Measurements from ENCODE around the gene IRX5.

DNA sequence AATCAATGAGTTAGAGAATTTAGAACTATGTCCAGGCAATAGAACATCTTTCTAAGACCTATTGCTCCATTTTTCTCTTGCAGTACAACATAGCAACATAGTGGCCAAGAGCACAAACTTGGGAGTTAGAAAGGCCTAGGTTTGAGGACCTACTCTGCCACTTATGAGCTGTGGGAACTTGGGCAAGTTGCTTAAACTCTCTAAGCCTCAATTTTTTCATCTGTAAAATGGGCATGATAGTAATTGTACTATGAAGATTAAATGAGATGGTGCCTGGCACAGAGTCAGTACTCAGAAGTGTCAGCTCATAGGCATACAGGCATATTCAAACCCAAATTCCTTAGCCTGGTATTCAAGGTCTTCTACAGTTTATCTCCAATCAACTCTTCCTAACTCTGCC, 25.1 kb downstream of the IRX5 start:
- TF ChIP-seq, protein P1, sequence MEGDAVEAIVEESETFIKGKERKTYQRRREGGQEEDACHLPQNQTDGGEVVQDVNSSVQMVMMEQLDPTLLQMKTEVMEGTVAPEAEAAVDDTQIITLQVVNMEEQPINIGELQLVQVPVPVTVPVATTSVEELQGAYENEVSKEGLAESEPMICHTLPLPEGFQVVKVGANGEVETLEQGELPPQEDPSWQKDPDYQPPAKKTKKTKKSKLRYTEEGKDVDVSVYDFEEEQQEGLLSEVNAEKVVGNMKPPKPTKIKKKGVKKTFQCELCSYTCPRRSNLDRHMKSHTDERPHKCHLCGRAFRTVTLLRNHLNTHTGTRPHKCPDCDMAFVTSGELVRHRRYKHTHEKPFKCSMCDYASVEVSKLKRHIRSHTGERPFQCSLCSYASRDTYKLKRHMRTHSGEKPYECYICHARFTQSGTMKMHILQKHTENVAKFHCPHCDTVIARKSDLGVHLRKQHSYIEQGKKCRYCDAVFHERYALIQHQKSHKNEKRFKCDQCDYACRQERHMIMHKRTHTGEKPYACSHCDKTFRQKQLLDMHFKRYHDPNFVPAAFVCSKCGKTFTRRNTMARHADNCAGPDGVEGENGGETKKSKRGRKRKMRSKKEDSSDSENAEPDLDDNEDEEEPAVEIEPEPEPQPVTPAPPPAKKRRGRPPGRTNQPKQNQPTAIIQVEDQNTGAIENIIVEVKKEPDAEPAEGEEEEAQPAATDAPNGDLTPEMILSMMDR (IDR thresholded peaks at IDR 0.05 in 4 of 5, conservative IDR thresholded peaks at IDR 0.05 in 1 of 5) = no peak
- no peak for TF ChIP-seq POLR2A (IDR thresholded peaks at IDR 0.05)
